ENCODE results near the gene ASGR2. TPM values are rescaled to one million over a fixed set of nuclear protein-coding genes. Genes with fewer than 3 reads are reported as not detected.

The ASGR2 gene
- total RNA-seq, 1 experiment from 2014 or later: not detected

GRCh38 chr17:7080456-7081041 is 34.1 kb downstream of the ASGR2 start:
- BruUV-seq (replicated peaks): no TSS peak
- Histone ChIP-seq H3K27me3 (ENCODE audit: low read length) (no peaks in the 10 kb centered on the region), H3K9ac (ENCODE audit: low read length) (no peak overlapping the region), H4K20me1 (ENCODE audit: low read length) (no peaks in the 10 kb centered on the region), H3K4me2 (ENCODE audit: low read length) (no peak overlapping the region), H3K4me1 (ENCODE audit: insufficient read depth, low read length) (peaks cover 8% of the 10 kb centered on the region; the same call in 1 of the 2 replicates), H3K79me2 (ENCODE audit: low read length) (no peaks in the 10 kb centered on the region), H3K9me2 (replicated peaks; ENCODE audit: low read length) (no peaks in the 10 kb centered on the region), H2AFZ (ENCODE audit: low read length) (no peak overlapping the region), H3K36me3 (ENCODE audit: low read depth, low read length) (no peaks in the 10 kb centered on the region), H3K4me3 (ENCODE audit: low read length) (no peak overlapping the region), H3K9me3 (ENCODE audit: low read length) (no peaks in the 10 kb centered on the region), H3K27ac (ENCODE audit: low read length) (no peak overlapping the region), H3F3A (ENCODE audit: low read length, unreplicated experiment) (no peaks in the 10 kb centered on the region)
- CTCF ChIA-PET: no interaction called here
- intact Hi-C loops (cut with micrococcal nuclease): no loop called here
- POLR2A ChIA-PET (ENCODE audit: unreplicated experiment): no interaction called here
- no peak for DNase-seq
- ATAC-seq: no peak
- TF ChIP-seq CTCF (conservative IDR thresholded peaks at IDR 0.05; ENCODE audit: low read depth, low read length) (no peak), EZH2phosphoT487 (IDR thresholded peaks at IDR 0.05; ENCODE audit: borderline replicate concordance, low read length) (no peak), EZH2 (IDR thresholded peaks at IDR 0.05; ENCODE audit: low read length, unreplicated experiment) (no peak)

GRCh38 chr17:7079581-7080455 is 34.8 kb downstream of the ASGR2 start, which contains the start of gene CLEC10A:
Gene CLEC10A, minus strand, starts transcription at chr17:7080251. Its CDS starts 1,439 bp downstream, at chr17:7078812.
- POLR2A ChIA-PET (ENCODE audit: unreplicated experiment): no interaction called here
- peaks cover 8% of the 10 kb centered on the region; the same call in 1 of the 2 replicates for H3K4me1 ChIP-seq (ENCODE audit: insufficient read depth, low read length)
- no peak within 1 kb of the TSS for H3K4me2 ChIP-seq (ENCODE audit: low read length)
- no peak for DNase-seq
- no peaks in the 10 kb centered on the region for H3F3A ChIP-seq (ENCODE audit: low read length, unreplicated experiment)
- no peak within 1 kb of the TSS for H3K27ac ChIP-seq (ENCODE audit: low read length)
- TF ChIP-seq EZH2phosphoT487 (IDR thresholded peaks at IDR 0.05; ENCODE audit: borderline replicate concordance, low read length): no peak
- TF ChIP-seq EZH2 (IDR thresholded peaks at IDR 0.05; ENCODE audit: low read length, unreplicated experiment): no peak
- no peak for TF ChIP-seq CTCF (conservative IDR thresholded peaks at IDR 0.05; ENCODE audit: low read depth, low read length)
- no peaks in the 10 kb centered on the region for H4K20me1 ChIP-seq (ENCODE audit: low read length)
- no peak within 1 kb of the TSS for H3K4me3 ChIP-seq (ENCODE audit: low read length)
- CTCF ChIA-PET: no interaction called here
- BruUV-seq (replicated peaks): no TSS peak
- H3K9me2 ChIP-seq (replicated peaks; ENCODE audit: low read length): no peaks in the 10 kb centered on the region
- ATAC-seq: no peak
- no peaks in the 10 kb centered on the region for H3K9me3 ChIP-seq (ENCODE audit: low read length)
- no peak within 1 kb of the TSS for H2AFZ ChIP-seq (ENCODE audit: low read length)
- H3K27me3 ChIP-seq (ENCODE audit: low read length): no peaks in the 10 kb centered on the region
- H3K9ac ChIP-seq (ENCODE audit: low read length): no peak within 1 kb of the TSS
- no peaks in the 10 kb centered on the region for H3K79me2 ChIP-seq (ENCODE audit: low read length)
- H3K36me3 ChIP-seq (ENCODE audit: low read depth, low read length): no peaks in the 10 kb centered on the region
- intact Hi-C loops (cut with micrococcal nuclease): no loop called here

- no peaks in the 10 kb centered on the region for H3K79me2 ChIP-seq (ENCODE audit: low read length)
- POLR2A ChIA-PET (ENCODE audit: unreplicated experiment): no interaction called here
- H3K9me3 ChIP-seq (ENCODE audit: low read length): no peaks in the 10 kb centered on the region
- no peaks in the 10 kb centered on the region for H4K20me1 ChIP-seq (ENCODE audit: low read length)
- H3K36me3 ChIP-seq (ENCODE audit: low read depth, low read length): no peaks in the 10 kb centered on the region
- H3K4me1 ChIP-seq (ENCODE audit: insufficient read depth, low read length): peaks cover 1% of the 10 kb centered on the region; the same call in 1 of the 2 replicates
- no peaks in the 10 kb centered on the region for H3K9me2 ChIP-seq (replicated peaks; ENCODE audit: low read length)
- no peak overlapping the region for H3K4me2 ChIP-seq (ENCODE audit: low read length)
- no peak overlapping the region for H3K27ac ChIP-seq (ENCODE audit: low read length)
- no peaks in the 10 kb centered on the region for H3K27me3 ChIP-seq (ENCODE audit: low read length)
- no TSS peak for BruUV-seq (replicated peaks)
- no peaks in the 10 kb centered on the region for H3F3A ChIP-seq (ENCODE audit: low read length, unreplicated experiment)
- no peak overlapping the region for H2AFZ ChIP-seq (ENCODE audit: low read length)
- H3K4me3 ChIP-seq (ENCODE audit: low read length): no peak overlapping the region
- no peak for TF ChIP-seq CTCF (conservative IDR thresholded peaks at IDR 0.05; ENCODE audit: low read depth, low read length)
- no peak for TF ChIP-seq EZH2phosphoT487 (IDR thresholded peaks at IDR 0.05; ENCODE audit: borderline replicate concordance, low read length)
- TF ChIP-seq EZH2 (IDR thresholded peaks at IDR 0.05; ENCODE audit: low read length, unreplicated experiment): no peak
- CTCF ChIA-PET: no interaction called here
- no peak overlapping the region for H3K9ac ChIP-seq (ENCODE audit: low read length)
- DNase-seq (no peak), ATAC-seq (no peak)
- intact Hi-C loops (cut with micrococcal nuclease): no loop called here
Observed at GRCh38 chr17:7078711-7079110, 35.9 kb downstream of the ASGR2 start.

All from PC-3 (cell line).